Muscle of back (tissue), 13 donors: Measurements from ENCODE around the gene ZNF414. TPM values are rescaled to one million over a fixed set of nuclear protein-coding genes. Genes with fewer than 3 reads are reported as not detected.
"Not testable (repeated sequence)": the region's sequence is repeated elsewhere in the genome, so short reads cannot be mapped to it uniquely, and the experiment has no call there.

ENCODE experiments used
- DNase-seq, 3 donors: peaks; one replicate each; pipeline versions ENCODE4 v3.0.0 to v3.0.0-alpha.2; 2013
- long read RNA-seq, 9 donors: transcript quantifications; one replicate each; lab custom pipeline, GENCODE V29; 2026
- polyA plus RNA-seq, 10 donors: library from polyadenylated mRNA; unstranded; fragments of 120-200 nt; gene quantifications; one replicate each; pipeline ENCODE4 v1.2.1, GENCODE V29; 2013; ENCODE audit not compliant: insufficient read length in 10 of 10

Gene ZNF414
- 10 to 100 TPM; 10.9 to 18.1 (median 12.9) TPM for polyA plus RNA-seq
- long read RNA-seq, donor 1, partial matches to known transcripts = 0 of 1 reads
- long read RNA-seq, donor 1, other reads (novel, unspliced or antisense) = 0 of 1 reads
- long read RNA-seq, donor 2 = 0 reads
- long read RNA-seq, donor 3 = 0 reads
- long read RNA-seq, donor 4, partial matches to known transcripts = 0 of 3 reads
- long read RNA-seq, donor 4, other reads (novel, unspliced or antisense) = 0 of 3 reads
- long read RNA-seq, donor 5, partial matches to known transcripts = 6 of 12 reads
- long read RNA-seq, donor 5, other reads (novel, unspliced or antisense) = 0 of 12 reads
- long read RNA-seq, donor 6, partial matches to known transcripts = 0 of 3 reads
- long read RNA-seq, donor 6, other reads (novel, unspliced or antisense) = 0 of 3 reads
- long read RNA-seq, donor 7, partial matches to known transcripts = 0 of 3 reads
- long read RNA-seq, donor 7, other reads (novel, unspliced or antisense) = 0 of 3 reads
- long read RNA-seq, donor 8 = 0 reads
- long read RNA-seq, donor 9 = 0 reads

- DNase-seq = peak; percentile 96 to 99 (median 97)
These were observed at the start of gene ZNF414 for GRCh38 chr19:8513687-8514504. ZNF414 (minus strand) TSS chr19:8514167; CDS start chr19:8514046, 121 bp downstream.

DNA sequence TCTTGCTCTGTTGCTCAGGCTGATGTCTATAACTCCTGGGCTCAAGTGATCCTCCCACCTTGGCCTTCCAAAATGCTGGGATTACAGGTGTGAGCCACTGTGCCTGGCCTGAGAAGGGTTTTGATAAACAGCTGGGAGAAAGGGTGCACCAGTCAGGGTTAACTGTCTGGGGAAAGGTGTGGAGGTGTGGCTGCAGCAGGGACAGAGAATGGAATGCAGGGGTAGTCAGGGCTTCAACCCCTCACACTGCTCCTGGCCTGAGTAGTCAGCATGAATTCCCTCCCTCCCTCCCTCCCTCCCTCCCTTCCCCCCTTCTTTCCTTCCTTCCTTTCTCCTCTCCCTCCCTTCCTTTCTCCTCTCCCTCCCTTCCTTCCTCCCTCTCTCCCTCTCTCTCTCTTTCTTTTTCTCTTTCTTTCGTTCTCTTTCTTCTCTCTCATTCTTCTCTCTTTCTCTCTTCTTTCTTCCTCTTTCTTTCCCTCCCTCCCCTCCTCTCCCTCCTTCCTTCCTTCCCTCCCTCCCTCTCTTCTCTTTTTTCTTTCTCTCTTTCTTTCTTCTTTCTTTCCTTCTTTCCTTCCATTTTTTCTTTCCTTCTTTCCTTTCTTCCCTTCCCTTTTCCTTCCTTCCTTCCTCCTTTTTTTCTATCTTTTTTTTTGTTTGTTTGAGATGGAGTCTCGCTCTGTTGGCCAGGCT lies 47.3 kb upstream of the ZNF414 start:
- DNase-seq = no peak

DNA sequence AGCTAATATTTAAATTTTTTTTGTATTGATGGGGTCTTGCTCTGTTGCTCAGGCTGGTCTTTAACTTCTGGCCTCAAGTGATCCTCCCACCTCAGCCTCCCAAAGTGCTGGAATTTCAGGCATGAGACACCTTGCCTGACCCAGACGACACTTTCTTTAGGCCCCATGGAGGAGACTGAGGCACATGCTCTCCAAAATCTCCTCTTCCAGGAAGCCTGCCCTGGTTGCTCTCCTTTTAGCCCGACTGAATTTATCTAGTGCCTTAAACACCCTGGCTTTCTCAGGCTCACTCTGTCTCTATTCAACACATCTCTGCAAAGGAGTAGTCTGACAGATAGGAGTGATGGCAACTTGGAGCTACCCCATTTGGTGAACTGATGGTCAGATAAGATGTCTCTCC lies 44.4 kb upstream of the ZNF414 start:
- DNase-seq = no peak

GRCh38 chr19:8557642-8558238 lies 43.8 kb upstream of the ZNF414 start:
- no peak for DNase-seq

DNA sequence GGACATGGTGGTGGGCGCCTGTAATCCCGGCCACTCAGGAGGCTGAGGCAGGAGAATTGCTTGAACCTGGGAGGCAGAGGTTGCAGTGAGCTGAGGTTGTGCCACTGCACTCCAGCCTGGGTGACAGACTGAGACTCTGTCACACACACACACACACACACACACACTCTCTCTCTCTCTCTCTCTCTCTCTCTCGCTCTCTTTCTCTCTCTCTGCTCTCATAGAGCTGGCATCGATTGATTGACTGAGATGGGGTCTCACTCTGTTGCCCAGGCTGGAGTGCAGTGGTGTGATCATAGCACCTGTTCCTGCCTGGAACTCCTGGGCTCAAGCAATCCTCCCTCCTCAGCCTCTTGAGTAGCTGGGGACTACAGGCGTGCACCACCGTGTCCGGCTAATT lies 39.8 kb upstream of the ZNF414 start:
- not testable (repeated sequence) for DNase-seq

- DNase-seq = peak in 2 of 3 donors; percentile 15 to 32
These were observed 38.8 kb upstream of the ZNF414 start for GRCh38 chr19:8552810-8553209.

DNA sequence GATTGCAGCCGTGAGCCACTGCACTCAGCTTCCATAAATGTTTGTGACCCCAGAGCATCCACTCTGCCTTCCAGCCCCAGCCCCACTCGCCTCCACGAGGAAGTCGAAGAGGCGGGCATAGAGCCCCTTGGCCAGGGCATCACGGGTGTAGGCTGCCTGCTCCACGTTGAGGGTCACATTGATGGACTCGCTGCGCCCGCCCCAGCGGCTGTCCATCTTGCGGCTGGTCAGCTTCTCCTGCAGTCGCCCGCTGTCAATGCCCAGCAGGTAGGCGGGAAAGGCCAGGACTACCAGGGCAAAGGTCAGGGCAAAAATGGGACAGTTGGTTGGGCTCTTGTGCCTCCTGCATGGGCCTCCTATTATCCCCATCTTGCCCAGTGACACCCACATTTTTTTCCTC lies 36.1 kb upstream of the ZNF414 start:
- no peak for DNase-seq

- no peak for DNase-seq
These were observed 31.8 kb upstream of the ZNF414 start for GRCh38 chr19:8545743-8546142.

DNA sequence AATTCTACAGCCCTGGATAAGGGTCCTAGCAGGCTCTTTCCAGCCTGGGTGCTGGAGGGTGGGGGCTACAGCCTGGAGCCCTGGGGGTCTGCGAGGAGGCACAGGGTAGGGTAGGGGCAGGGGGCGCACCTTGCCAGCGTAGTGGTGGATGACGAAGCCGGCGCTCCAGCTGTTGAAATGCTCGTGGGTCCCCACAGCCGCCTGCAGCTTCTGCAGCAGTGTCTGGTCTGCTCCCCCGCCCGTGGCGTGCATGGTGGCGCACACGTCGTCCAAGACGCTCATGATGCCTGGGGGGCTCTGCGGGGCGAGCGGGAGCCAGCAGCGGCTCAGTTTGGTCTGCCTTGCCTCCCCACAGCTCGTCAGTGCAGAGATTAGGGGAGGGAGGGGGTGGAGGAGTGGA lies 30.2 kb upstream of the ZNF414 start:
- DNase-seq = no peak

DNA sequence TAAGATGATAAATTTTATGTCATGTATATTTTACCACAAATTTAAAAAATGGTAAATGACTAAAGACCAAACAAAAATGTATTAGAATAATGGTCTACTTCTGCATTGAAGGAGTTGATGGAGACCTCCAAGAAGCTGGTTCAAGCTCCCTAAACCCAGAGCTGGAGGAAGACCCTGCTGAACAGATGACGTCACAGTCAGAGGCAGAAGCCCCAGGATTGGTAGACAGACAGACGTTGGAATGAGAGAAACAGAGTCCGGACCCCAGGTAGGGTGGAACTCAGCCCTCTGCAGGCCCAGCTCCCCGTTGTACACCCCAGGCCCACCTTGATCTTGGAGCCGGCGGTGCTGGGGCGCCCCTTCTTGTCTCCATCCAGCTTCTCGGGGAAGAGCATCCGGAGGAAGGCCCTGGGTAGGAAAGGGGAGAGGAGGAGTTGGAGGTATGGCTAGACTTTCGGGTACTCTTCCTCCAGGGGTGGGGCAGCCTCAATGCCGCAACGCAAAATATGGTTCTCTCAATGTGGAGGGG lies 25.7 kb upstream of the ZNF414 start:
- no peak for DNase-seq

DNA sequence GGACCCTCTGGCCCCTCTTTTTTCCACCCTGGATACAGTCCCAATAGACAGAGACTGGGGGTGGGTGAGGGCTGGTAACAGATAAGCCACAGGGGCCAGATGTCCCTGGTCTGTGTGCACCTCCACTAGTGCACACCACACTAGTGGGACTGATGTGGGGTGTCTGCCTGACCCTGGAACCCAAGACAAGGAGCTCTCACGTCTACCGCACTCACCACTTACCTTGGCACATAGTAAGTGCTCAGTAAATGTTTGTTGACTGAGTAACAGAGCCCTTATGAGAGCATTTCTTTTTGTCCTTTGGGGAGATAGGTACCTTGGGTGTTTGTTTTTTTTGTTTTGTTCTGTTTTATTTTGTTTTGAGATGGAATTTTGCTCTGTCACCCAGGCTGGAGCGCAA lies 23.1 kb upstream of the ZNF414 start:
- DNase-seq = no peak

- no peak for DNase-seq
These were observed 22.3 kb upstream of the ZNF414 start for GRCh38 chr19:8536282-8536681.

GRCh38 chr19:8532225-8532624 lies 18.3 kb upstream of the ZNF414 start:
- DNase-seq = no peak

GRCh38 chr19:8531470-8531869 lies 17.5 kb upstream of the ZNF414 start:
- DNase-seq = no peak

GRCh38 chr19:8530061-8530679 lies 16.2 kb upstream of the ZNF414 start:
- DNase-seq = no peak

- DNase-seq = no peak
These were observed 15.5 kb upstream of the ZNF414 start for GRCh38 chr19:8529369-8530006.

- DNase-seq = no peak
These were observed 14.5 kb upstream of the ZNF414 start for GRCh38 chr19:8528500-8528899.

DNA sequence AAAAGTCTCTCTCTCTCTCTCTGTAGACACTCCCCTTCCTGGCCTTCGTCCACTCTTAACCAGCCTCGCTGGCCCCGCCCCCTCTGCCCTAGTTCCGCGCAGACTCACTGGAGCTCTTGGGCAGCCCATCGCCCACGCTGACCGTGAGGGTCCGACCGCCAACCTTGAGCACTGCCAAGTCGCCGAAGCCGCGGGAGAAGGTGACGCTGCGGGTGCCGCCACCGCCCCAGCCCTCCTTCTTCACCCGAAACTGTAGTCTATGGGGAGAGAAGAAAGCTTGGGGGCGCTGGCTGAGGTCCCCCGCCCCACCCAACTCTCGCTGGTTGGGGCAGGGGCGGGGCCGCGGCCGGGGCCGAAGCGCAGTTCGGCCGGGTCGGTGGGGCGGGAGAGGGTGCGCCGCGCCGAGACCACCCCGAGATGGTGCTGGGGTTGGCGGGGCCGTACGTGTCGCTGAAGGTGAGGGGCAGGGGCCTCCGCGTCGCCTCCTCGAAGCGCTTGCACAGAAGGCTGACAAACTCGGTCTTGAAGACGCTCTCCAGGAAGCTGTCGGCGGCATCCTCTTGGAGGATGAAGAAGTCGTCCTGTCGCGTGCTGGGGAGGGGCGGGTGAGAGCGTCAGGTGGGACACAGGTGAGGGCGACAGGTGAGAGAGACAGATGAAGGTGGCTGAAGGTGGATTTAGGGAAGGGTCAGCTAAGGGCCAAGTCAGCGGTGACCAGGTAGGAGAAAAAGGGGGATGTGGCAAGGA lies 12.6 kb upstream of the ZNF414 start:
- peak; percentile 94 to 97 (median 94) for DNase-seq

GRCh38 chr19:8525401-8525684 lies 11.4 kb upstream of the ZNF414 start:
- no peak for DNase-seq

DNA sequence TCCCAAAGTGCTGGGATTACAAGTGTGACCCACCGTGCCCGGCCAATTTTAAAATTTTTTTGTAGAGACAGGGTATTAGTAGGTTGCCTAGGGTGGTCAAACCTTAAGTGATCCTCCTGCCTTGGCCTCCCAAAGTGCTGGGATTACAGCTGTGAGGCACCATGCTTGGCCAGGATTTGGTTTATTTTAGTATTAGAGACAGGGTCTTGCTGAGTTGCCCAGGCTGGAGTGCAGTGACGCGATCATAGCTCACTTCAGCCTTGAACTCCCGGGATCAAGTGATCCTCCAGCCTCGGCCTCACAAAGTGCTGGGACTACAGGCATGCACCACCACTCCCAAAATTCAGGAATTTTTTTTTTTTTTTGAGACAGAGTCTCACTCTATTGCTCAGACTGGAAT lies 5.4 kb upstream of the ZNF414 start:
- no peak for DNase-seq
